Measurements from ENCODE around the gene RFC4.
"Not testable (repeated sequence)": the region's sequence is repeated elsewhere in the genome, so short reads cannot be mapped to it uniquely, and the experiment has no call there.

Gene RFC4

DNA sequence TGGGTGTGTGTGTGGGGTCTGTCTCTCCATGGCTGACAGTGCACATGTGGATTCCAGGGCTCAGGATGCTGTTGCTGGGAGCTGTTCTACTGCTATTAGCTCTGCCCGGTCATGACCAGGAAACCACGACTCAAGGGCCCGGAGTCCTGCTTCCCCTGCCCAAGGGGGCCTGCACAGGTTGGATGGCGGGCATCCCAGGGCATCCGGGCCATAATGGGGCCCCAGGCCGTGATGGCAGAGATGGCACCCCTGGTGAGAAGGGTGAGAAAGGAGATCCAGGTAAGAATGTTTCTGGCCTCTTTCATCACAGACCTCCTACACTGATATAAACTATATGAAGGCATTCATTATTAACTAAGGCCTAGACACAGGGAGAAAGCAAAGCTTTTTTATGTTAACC is 46.7 kb upstream of the RFC4 start:
- Histone ChIP-seq H3K9me3 (ENCODE audit: control insufficient read depth, insufficient read depth, low read depth, low read length) (no peaks in the 10 kb centered on the region), H3K36me3 (ENCODE audit: control insufficient read depth in 2 of 2, insufficient read depth in 1 of 2, low read length in 2 of 2) (no peaks in the 10 kb centered on the region), H3K27ac (ENCODE audit: extremely low read depth, low read depth, low read length) (no peak overlapping the region), H3K4me3 (ENCODE audit: low read depth, low read length) (no peak overlapping the region), H3K4me1 (ENCODE audit: control insufficient read depth, insufficient read depth, low read length) (no peaks in the 10 kb centered on the region)
- no peak for TF ChIP-seq ZSCAN23 (tag by site-specific recombination; IDR thresholded peaks at IDR 0.05)
- TF ChIP-seq, protein P1, sequence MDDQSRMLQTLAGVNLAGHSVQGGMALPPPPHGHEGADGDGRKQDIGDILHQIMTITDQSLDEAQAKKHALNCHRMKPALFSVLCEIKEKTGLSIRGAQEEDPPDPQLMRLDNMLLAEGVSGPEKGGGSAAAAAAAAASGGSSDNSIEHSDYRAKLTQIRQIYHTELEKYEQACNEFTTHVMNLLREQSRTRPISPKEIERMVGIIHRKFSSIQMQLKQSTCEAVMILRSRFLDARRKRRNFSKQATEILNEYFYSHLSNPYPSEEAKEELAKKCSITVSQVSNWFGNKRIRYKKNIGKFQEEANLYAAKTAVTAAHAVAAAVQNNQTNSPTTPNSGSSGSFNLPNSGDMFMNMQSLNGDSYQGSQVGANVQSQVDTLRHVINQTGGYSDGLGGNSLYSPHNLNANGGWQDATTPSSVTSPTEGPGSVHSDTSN (CRISPR knock-in tag; IDR thresholded peaks at IDR 0.05) = no peak
- TF ChIP-seq ZNF560 (tag by site-specific recombination; IDR thresholded peaks at IDR 0.05; ENCODE audit: borderline replicate concordance) = no peak
- TF ChIP-seq, protein P2, sequence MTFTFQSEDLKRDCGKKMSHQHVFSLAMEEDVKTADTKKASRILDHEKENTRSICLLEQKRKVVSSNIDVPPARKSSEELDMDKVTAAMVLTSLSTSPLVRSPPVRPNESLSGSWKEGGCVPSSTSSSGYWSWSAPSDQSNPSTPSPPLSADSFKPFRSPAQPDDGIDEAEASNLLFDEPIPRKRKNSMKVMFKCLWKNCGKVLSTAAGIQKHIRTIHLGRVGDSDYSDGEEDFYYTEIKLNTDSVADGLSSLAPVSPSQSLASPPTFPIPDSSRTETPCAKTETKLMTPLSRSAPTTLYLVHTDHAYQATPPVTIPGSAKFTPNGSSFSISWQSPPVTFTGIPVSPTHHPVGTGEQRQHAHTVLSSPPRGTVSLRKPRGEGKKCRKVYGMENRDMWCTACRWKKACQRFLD (tag by site-specific recombination; IDR thresholded peaks at IDR 0.05) = no peak
- TF ChIP-seq, protein P3, sequence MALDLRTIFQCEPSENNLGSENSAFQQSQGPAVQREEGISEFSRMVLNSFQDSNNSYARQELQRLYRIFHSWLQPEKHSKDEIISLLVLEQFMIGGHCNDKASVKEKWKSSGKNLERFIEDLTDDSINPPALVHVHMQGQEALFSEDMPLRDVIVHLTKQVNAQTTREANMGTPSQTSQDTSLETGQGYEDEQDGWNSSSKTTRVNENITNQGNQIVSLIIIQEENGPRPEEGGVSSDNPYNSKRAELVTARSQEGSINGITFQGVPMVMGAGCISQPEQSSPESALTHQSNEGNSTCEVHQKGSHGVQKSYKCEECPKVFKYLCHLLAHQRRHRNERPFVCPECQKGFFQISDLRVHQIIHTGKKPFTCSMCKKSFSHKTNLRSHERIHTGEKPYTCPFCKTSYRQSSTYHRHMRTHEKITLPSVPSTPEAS (tag by site-specific recombination; IDR thresholded peaks at IDR 0.05) = no peak
- TF ChIP-seq ZNF37A (tag by site-specific recombination; IDR thresholded peaks at IDR 0.05) = no peak
- TF ChIP-seq ZNF510 (tag by site-specific recombination; IDR thresholded peaks at IDR 0.05; ENCODE audit: insufficient replicate concordance) = no peak
- TF ChIP-seq OVOL3 (tag by site-specific recombination; IDR thresholded peaks at IDR 0.05) = no peak
- no peak for TF ChIP-seq GLIS1 (tag by site-specific recombination; IDR thresholded peaks at IDR 0.05)
- no peak for TF ChIP-seq ZBTB8A (tag by site-specific recombination; IDR thresholded peaks at IDR 0.05)
- no peak for TF ChIP-seq PRDM1 (tag by site-specific recombination; IDR thresholded peaks at IDR 0.05)
- TF ChIP-seq ZNF561 (tag by site-specific recombination; IDR thresholded peaks at IDR 0.05; ENCODE audit: borderline replicate concordance) = no peak
- CTCF ChIA-PET = interaction anchor here (0.6 to 1.2 kb wide), 2 partner anchors 67 to 310 kb away, joined by 3 to 4 read pairs; no protein-coding TSS in a partner anchor
- POLR2A ChIA-PET = no interaction called here

DNA sequence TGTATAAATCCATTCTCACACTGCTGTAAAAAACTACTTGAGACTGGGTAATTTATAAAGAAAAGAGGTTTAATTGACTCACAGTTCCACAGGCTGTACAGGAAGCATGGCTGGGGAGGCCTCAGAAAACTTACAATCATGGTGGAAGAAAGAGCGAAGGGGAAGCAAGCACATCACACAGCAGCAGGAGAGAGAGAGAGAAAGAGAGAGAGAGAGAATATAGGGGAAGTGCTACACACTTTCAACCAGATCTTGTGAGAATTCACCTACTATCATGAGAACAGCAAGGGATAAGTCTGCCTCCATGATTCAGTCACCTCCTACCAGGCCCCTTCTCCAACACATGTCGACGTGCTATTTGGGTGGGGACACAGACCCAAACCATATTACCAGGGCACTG is 45.6 kb upstream of the RFC4 start:
- H3K36me3 ChIP-seq (ENCODE audit: control insufficient read depth in 2 of 2, insufficient read depth in 1 of 2, low read length in 2 of 2); H3K4me3 ChIP-seq (ENCODE audit: low read depth, low read length); H3K9me3 ChIP-seq (ENCODE audit: control insufficient read depth, insufficient read depth, low read depth, low read length); H3K4me1 ChIP-seq (ENCODE audit: control insufficient read depth, insufficient read depth, low read length); H3K27ac ChIP-seq (ENCODE audit: extremely low read depth, low read depth, low read length): not testable (repeated sequence)
- CTCF ChIA-PET = interaction anchor here (0.6 to 1.2 kb wide), 3 partner anchors 27 to 369 kb away, joined by 3 read pairs; no protein-coding TSS in a partner anchor
- POLR2A ChIA-PET = interaction anchor here (0.5 kb wide), 1 partner anchor 254 kb away, joined by 4 read pairs; no protein-coding TSS in a partner anchor

DNA sequence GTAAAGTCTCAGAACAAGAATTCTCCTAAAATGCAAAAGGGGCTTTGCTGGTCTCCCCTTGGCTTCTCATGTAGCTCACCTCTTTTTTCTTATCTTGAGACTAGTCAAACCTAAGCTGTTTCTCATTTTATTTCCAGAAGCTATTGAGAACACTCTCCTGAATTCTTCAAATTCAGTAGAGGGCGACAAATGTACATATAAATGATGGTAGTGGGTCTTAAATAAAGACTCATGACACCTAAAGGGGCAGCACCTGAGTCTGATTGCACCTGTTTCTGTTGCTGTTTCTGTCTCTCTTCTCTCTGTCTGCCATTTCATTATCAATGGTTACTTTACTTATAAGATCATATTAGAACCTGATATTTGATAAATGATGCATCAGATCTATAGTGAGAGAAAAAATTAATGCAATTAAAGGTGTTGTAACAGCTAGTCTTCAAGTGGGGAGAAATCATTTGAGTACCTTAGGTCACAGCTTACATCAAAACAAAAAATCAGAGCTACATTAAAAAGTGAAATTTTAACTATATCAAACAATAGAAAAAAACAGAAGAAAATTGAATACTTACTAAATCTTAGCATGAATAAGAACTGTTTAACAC is 43.2 kb upstream of the RFC4 start:
- Histone ChIP-seq H3K4me3 (ENCODE audit: low read depth, low read length) (no peak overlapping the region), H3K9me3 (ENCODE audit: control insufficient read depth, insufficient read depth, low read depth, low read length) (no peaks in the 10 kb centered on the region), H3K4me1 (ENCODE audit: control insufficient read depth, insufficient read depth, low read length) (no peaks in the 10 kb centered on the region), H3K36me3 (ENCODE audit: control insufficient read depth in 2 of 2, insufficient read depth in 1 of 2, low read length in 2 of 2) (no peaks in the 10 kb centered on the region), H3K27ac (ENCODE audit: extremely low read depth, low read depth, low read length) (no peak overlapping the region)
- POLR2A ChIA-PET = no interaction called here
- peak; percentile 62 for TF ChIP-seq ZNF654 (tag by site-specific recombination; IDR thresholded peaks at IDR 0.05; ENCODE audit: low read depth)
- TF ChIP-seq, protein P4, sequence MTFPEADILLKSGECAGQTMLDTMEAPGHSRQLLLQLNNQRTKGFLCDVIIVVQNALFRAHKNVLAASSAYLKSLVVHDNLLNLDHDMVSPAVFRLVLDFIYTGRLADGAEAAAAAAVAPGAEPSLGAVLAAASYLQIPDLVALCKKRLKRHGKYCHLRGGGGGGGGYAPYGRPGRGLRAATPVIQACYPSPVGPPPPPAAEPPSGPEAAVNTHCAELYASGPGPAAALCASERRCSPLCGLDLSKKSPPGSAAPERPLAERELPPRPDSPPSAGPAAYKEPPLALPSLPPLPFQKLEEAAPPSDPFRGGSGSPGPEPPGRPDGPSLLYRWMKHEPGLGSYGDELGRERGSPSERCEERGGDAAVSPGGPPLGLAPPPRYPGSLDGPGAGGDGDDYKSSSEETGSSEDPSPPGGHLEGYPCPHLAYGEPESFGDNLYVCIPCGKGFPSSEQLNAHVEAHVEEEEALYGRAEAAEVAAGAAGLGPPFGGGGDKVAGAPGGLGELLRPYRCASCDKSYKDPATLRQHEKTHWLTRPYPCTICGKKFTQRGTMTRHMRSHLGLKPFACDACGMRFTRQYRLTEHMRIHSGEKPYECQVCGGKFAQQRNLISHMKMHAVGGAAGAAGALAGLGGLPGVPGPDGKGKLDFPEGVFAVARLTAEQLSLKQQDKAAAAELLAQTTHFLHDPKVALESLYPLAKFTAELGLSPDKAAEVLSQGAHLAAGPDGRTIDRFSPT (tag by site-specific recombination; IDR thresholded peaks at IDR 0.05) = no peak
- CTCF ChIA-PET = interaction anchor here (0.6 to 3.6 kb wide), 29 partner anchors 11 to 876 kb away, joined by 3 to 30 read pairs (median 5); no protein-coding TSS in a partner anchor

Data from HEK293 (cell line).